HG03521 (cell line): Measurements from ENCODE around the gene KLHL14.
"Not testable (repeated sequence)": the region's sequence is repeated elsewhere in the genome, so short reads cannot be mapped to it uniquely, and the experiment has no call there.

Experiments used
- ATAC-seq: cut with Tn5 transposase; IDR thresholded peaks from one replicate; pipeline ENCODE4 v1.9.1; 2021; ENCODE audit warnings: mild to moderate bottlenecking, moderate library complexity; ENCODE audit not compliant: unreplicated experiment

The KLHL14 gene

DNA sequence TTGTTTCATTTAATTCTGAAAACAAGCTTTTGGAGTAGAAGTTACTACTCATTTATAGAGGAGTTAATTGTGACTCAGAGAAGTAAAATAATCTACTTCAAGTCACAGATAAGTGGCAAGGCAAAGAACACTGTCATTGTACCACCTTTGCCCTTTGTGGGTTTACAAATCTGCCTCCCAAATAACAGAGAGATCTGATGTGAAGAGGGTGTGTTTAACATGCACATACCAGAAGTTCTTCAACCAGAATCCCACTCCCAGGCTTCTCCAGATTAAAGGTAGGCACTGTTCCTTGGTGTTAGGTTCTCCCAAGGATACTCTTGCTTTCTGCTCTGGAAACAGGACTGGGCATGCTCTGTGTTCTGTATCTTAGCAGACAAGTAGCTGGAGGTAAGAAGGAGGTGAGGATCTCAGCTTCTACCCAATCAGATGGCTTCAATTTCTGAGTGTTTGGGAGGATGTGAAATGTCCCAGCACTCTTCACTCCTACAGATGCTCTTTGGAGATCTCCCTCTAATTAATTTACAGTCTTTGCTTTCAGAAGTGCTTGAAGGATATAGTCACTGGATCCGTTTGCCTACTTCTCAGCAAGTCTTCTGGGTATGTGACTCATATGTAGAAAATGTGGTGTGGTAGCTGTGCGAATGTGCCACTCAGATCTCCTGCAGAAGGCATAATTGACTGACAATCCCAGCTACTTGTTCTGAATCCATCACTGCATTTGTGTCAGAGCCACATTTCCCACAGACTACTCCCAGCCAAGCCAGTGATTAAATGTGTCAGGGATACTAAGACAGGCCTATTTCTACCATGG is 111.1 kb downstream of the KLHL14 start:
- no peak for ATAC-seq

- ATAC-seq: not testable (repeated sequence)
Measured at GRCh38 chr18:32654507-32654906, 118.3 kb downstream of the KLHL14 start.

- ATAC-seq: not testable (repeated sequence)
Measured at GRCh38 chr18:32637659-32638058, 135.2 kb downstream of the KLHL14 start.

DNA sequence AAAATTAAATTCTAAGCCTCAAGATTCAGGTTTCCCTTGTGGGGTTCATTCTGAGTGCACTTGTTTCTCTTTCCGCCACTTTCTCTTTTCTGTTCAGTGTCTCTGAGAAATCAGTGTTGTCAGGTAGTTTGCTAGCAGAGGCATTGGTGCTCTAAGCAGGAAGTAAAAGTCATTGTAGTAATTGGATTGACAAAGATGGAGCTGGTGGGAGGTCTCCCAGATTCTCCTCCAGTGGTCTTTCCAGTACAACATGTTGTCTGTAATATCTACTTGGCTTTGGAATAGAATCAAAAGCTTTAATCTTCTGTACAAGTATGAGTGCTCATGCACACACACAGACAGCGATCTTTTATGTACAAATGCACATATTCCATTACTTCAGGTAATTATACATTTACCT is 135.6 kb downstream of the KLHL14 start:
- no peak for ATAC-seq

DNA sequence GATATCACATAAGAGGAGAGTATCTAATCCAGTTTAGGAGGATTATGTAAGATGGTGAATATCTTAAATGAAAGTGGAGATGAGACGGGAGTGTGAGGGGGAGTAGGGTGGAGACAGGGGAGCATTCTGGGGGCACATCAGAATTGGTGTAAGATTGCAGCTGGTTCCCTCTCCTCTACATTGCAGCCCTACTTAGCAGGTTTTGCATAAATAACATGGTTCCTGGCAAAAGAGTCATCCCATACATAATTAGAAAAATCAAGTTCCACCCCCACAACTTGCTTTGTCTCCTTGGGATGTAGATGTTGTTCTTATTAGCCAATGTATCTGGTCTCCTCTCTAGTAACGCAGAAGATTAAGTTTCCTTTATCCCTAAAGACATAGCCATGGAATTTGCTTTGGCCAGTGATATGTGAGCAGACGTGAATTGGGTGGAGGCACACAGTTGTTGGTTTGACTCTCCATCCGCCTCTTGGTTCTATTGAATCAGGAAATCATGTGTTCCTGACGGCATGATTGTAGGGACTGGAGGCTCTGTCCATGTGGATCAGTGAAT is 137.9 kb downstream of the KLHL14 start:
- no peak for ATAC-seq

DNA sequence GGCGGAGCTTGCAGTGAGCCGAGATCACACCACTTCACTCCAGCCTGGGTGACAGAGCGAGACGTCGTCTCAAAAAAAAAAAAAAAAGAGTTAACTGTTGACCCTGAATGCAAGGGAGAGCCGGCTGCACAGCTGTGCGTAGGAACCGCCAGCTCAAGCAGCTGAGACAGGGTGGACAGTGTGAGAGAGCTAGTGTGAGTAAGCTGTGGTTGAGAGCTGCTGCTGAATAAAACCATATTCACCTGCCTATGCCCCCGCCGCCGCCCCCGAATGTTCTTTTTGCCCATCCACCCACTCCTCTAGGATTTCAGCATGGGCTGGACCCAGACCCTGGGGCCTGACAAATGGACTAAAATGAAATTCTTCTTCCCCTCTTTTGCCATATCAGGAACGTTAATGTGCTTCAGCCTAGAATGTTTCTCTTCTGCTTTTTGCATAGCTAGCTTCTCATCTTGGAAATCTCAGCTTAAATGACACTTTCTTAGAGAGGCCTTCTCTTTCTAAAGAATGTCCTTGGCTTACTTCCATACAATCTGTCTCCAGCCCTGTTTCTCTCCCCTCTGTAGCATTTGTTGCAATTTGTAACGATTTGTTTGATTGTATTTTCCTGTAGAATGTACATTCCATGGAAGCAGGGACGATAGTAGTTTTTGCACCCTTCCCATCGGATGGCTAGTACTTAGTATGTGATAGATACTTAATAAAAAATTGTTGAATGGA is 142.7 kb downstream of the KLHL14 start:
- ATAC-seq: no peak

GRCh38 chr18:32629292-32629691 is 143.5 kb downstream of the KLHL14 start:
- ATAC-seq: no peak

GRCh38 chr18:32624182-32624723 is 148.6 kb downstream of the KLHL14 start:
- ATAC-seq: no peak

DNA sequence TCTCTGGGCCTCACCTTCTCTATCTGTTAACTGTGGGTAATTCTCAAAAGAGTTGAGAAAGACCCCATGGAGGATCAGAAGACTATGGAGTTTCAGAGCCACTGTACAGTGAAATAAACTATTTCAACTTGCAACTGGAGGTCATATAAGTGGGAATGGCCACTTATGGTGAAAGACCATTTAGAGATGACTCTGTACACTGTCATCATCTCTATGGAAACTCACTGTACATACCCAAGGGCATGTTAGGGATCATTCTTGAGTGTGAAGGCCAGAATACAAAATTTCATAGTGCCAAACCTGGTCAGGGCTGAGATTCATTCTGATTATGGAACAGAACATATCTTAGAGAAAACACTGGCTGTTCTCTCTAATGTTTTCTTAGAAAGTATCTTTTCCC is 149.3 kb downstream of the KLHL14 start:
- ATAC-seq: no peak
